Measurements from ENCODE around the gene PPARG.

Gene PPARG

GRCh38 chr3:12356175-12356574 is 67.3 kb downstream of the PPARG start:
- H3K4me3 Mint-ChIP-seq, result no peak overlapping the region
- no peaks in the 10 kb centered on the region for H3K36me3 Mint-ChIP-seq (ENCODE audit: low read depth)
- H3K9me3 Mint-ChIP-seq, result peaks cover 3% of the 10 kb centered on the region

GRCh38 chr3:12356996-12357395 is 68.1 kb downstream of the PPARG start:
- H3K4me3 Mint-ChIP-seq, result no peak overlapping the region
- peaks cover 3% of the 10 kb centered on the region for H3K9me3 Mint-ChIP-seq
- peaks cover 2% of the 10 kb centered on the region for H3K27me3 Mint-ChIP-seq (ENCODE audit: low read depth)
- no peaks in the 10 kb centered on the region for H3K4me1 Mint-ChIP-seq (ENCODE audit: low read depth)
- H3K36me3 Mint-ChIP-seq (ENCODE audit: low read depth), result no peaks in the 10 kb centered on the region
- no peak overlapping the region for H3K27ac Mint-ChIP-seq

More at GRCh38 chr3:12356175-12356574, 67.3 kb downstream of the PPARG start:
- Mint-ChIP-seq H3K27me3 (ENCODE audit: low read depth) (peaks cover 9% of the 10 kb centered on the region), H3K4me1 (ENCODE audit: low read depth) (no peaks in the 10 kb centered on the region), H3K27ac (no peak overlapping the region)

- Mint-ChIP-seq H3K4me3 (no peak overlapping the region), H3K36me3 (ENCODE audit: low read depth) (no peaks in the 10 kb centered on the region), H3K9me3 (peaks cover 3% of the 10 kb centered on the region), H3K4me1 (ENCODE audit: low read depth) (no peaks in the 10 kb centered on the region), H3K27me3 (ENCODE audit: low read depth) (no peaks in the 10 kb centered on the region), H3K27ac (no peak overlapping the region)
These were observed 68.6 kb downstream of the PPARG start for GRCh38 chr3:12357456-12357855.

- Mint-ChIP-seq H3K4me3 (no peak overlapping the region), H3K9me3 (peaks cover 3% of the 10 kb centered on the region), H3K36me3 (ENCODE audit: low read depth) (no peaks in the 10 kb centered on the region), H3K27ac (no peak overlapping the region), H3K4me1 (ENCODE audit: low read depth) (no peaks in the 10 kb centered on the region), H3K27me3 (ENCODE audit: low read depth) (no peaks in the 10 kb centered on the region)
These were observed 74.7 kb downstream of the PPARG start for GRCh38 chr3:12363397-12364195.

GRCh38 chr3:12367346-12367745 is 78.5 kb downstream of the PPARG start:
- Mint-ChIP-seq H3K9me3 (no peaks in the 10 kb centered on the region), H3K27me3 (ENCODE audit: low read depth) (peaks cover 9% of the 10 kb centered on the region), H3K4me1 (ENCODE audit: low read depth) (no peaks in the 10 kb centered on the region), H3K4me3 (no peak overlapping the region), H3K27ac (no peak overlapping the region), H3K36me3 (ENCODE audit: low read depth) (no peaks in the 10 kb centered on the region)

GRCh38 chr3:12369029-12369428 is 80.2 kb downstream of the PPARG start:
- H3K27me3 Mint-ChIP-seq (ENCODE audit: low read depth), result peaks cover 16% of the 10 kb centered on the region
- no peaks in the 10 kb centered on the region for H3K36me3 Mint-ChIP-seq (ENCODE audit: low read depth)
- no peaks in the 10 kb centered on the region for H3K4me1 Mint-ChIP-seq (ENCODE audit: low read depth)
- no peaks in the 10 kb centered on the region for H3K9me3 Mint-ChIP-seq
- no peak overlapping the region for H3K4me3 Mint-ChIP-seq
- no peak overlapping the region for H3K27ac Mint-ChIP-seq

GRCh38 chr3:12369598-12369997 is 80.7 kb downstream of the PPARG start:
- H3K27ac Mint-ChIP-seq, result no peak overlapping the region
- H3K27me3 Mint-ChIP-seq (ENCODE audit: low read depth), result peaks cover 16% of the 10 kb centered on the region
- H3K4me1 Mint-ChIP-seq (ENCODE audit: low read depth), result no peaks in the 10 kb centered on the region
- no peaks in the 10 kb centered on the region for H3K36me3 Mint-ChIP-seq (ENCODE audit: low read depth)
- no peaks in the 10 kb centered on the region for H3K9me3 Mint-ChIP-seq
- no peak overlapping the region for H3K4me3 Mint-ChIP-seq

- no peak overlapping the region for H3K4me3 Mint-ChIP-seq
- peaks cover 19% of the 10 kb centered on the region for H3K27me3 Mint-ChIP-seq (ENCODE audit: low read depth)
- H3K9me3 Mint-ChIP-seq, result no peaks in the 10 kb centered on the region
- no peaks in the 10 kb centered on the region for H3K36me3 Mint-ChIP-seq (ENCODE audit: low read depth)
- H3K4me1 Mint-ChIP-seq (ENCODE audit: low read depth), result no peaks in the 10 kb centered on the region
- no peak overlapping the region for H3K27ac Mint-ChIP-seq
These were observed 81.9 kb downstream of the PPARG start for GRCh38 chr3:12370758-12371157.

- no peak overlapping the region for H3K4me3 Mint-ChIP-seq
- H3K27me3 Mint-ChIP-seq (ENCODE audit: low read depth), result peaks cover 19% of the 10 kb centered on the region
- no peaks in the 10 kb centered on the region for H3K4me1 Mint-ChIP-seq (ENCODE audit: low read depth)
- H3K9me3 Mint-ChIP-seq, result no peaks in the 10 kb centered on the region
- H3K27ac Mint-ChIP-seq, result no peak overlapping the region
- no peaks in the 10 kb centered on the region for H3K36me3 Mint-ChIP-seq (ENCODE audit: low read depth)
These were observed 82.8 kb downstream of the PPARG start for GRCh38 chr3:12371525-12372140.

GRCh38 chr3:12372741-12373280 is 83.9 kb downstream of the PPARG start:
- H3K36me3 Mint-ChIP-seq (ENCODE audit: low read depth), result no peaks in the 10 kb centered on the region
- no peaks in the 10 kb centered on the region for H3K9me3 Mint-ChIP-seq
- H3K4me3 Mint-ChIP-seq, result no peak overlapping the region
- H3K4me1 Mint-ChIP-seq (ENCODE audit: low read depth), result no peaks in the 10 kb centered on the region
- H3K27me3 Mint-ChIP-seq (ENCODE audit: low read depth), result peaks cover 19% of the 10 kb centered on the region
- H3K27ac Mint-ChIP-seq, result no peak overlapping the region

GRCh38 chr3:12375572-12375971 is 86.7 kb downstream of the PPARG start:
- no peaks in the 10 kb centered on the region for H3K36me3 Mint-ChIP-seq (ENCODE audit: low read depth)
- H3K27me3 Mint-ChIP-seq (ENCODE audit: low read depth), result peaks cover 17% of the 10 kb centered on the region
- H3K27ac Mint-ChIP-seq, result no peak overlapping the region
- H3K4me3 Mint-ChIP-seq, result no peak overlapping the region
- H3K9me3 Mint-ChIP-seq, result no peaks in the 10 kb centered on the region
- peaks cover 2% of the 10 kb centered on the region for H3K4me1 Mint-ChIP-seq (ENCODE audit: low read depth)

- Mint-ChIP-seq H3K4me3 (no peak overlapping the region), H3K9me3 (no peaks in the 10 kb centered on the region), H3K27me3 (ENCODE audit: low read depth) (peaks cover 7% of the 10 kb centered on the region), H3K36me3 (ENCODE audit: low read depth) (no peaks in the 10 kb centered on the region), H3K4me1 (ENCODE audit: low read depth) (peaks cover 2% of the 10 kb centered on the region), H3K27ac (no peak overlapping the region)
These were observed 91.0 kb downstream of the PPARG start for GRCh38 chr3:12379640-12380429.

GRCh38 chr3:12380461-12380860 is 91.6 kb downstream of the PPARG start:
- H3K9me3 Mint-ChIP-seq, result no peaks in the 10 kb centered on the region
- H3K4me3 Mint-ChIP-seq, result no peak overlapping the region
- peaks cover 2% of the 10 kb centered on the region for H3K4me1 Mint-ChIP-seq (ENCODE audit: low read depth)
- H3K27ac Mint-ChIP-seq, result no peak overlapping the region
- no peaks in the 10 kb centered on the region for H3K36me3 Mint-ChIP-seq (ENCODE audit: low read depth)
- H3K27me3 Mint-ChIP-seq (ENCODE audit: low read depth), result peaks cover 10% of the 10 kb centered on the region

- H3K36me3 Mint-ChIP-seq (ENCODE audit: low read depth), result no peaks in the 10 kb centered on the region
These were observed 92.3 kb downstream of the PPARG start for GRCh38 chr3:12381199-12381598.

More at GRCh38 chr3:12381199-12381598, 92.3 kb downstream of the PPARG start:
- Mint-ChIP-seq H3K27ac (no peak overlapping the region), H3K4me3 (no peak overlapping the region), H3K9me3 (no peaks in the 10 kb centered on the region), H3K4me1 (ENCODE audit: low read depth) (peaks cover 2% of the 10 kb centered on the region), H3K27me3 (ENCODE audit: low read depth) (peaks cover 15% of the 10 kb centered on the region)

All from T-helper 1 cell treated with Interleukin-12 subunit alpha and Interleukin-12 subunit beta and Interleukin-4 antibody, amounts not matched to agents 30 μg/mL and 1 μg/mL, for 36 hours (primary cell).